ENCODE measurements around the gene PPME1.

PPME1 gene

GRCh38 chr11:74280494-74280893 is 109.4 kb downstream of the PPME1 start:
- DNase-seq (ENCODE audit: low read depth), result no peak

- no peak for DNase-seq (ENCODE audit: low read depth)
These were observed 111.3 kb downstream of the PPME1 start for GRCh38 chr11:74282421-74282820.

- no peak for DNase-seq (ENCODE audit: low read depth)
These were observed 111.9 kb downstream of the PPME1 start for GRCh38 chr11:74282914-74283371.

- no peak for DNase-seq (ENCODE audit: low read depth)
These were observed 112.6 kb downstream of the PPME1 start for GRCh38 chr11:74283580-74284180.

GRCh38 chr11:74284466-74284865 is 113.4 kb downstream of the PPME1 start:
- DNase-seq (ENCODE audit: low read depth), result no peak

GRCh38 chr11:74288161-74288560 is 117.1 kb downstream of the PPME1 start:
- no peak for DNase-seq (ENCODE audit: low read depth)

GRCh38 chr11:74288911-74289310 is 117.8 kb downstream of the PPME1 start:
- no peak for DNase-seq (ENCODE audit: low read depth)

- no peak for DNase-seq (ENCODE audit: low read depth)
These were observed 126.4 kb downstream of the PPME1 start for GRCh38 chr11:74297484-74297883.

GRCh38 chr11:74299015-74299414 is 127.9 kb downstream of the PPME1 start:
- DNase-seq (ENCODE audit: low read depth), result no peak

Measured in T-helper 22 cell (primary cell).